H1 (cell line): ENCODE results near the gene MCF2L. TPM values are rescaled to one million over a fixed set of nuclear protein-coding genes. Genes with fewer than 3 reads are reported as not detected.

ENCODE experiments used
- CTCF ChIA-PET: fragments of 300-600 bp; sonication (Branson Sonifier 250); formaldehyde crosslinking; loops from one replicate; lab custom pipeline; 2021; ENCODE audit not compliant: partially characterized antibody; lab: Charles Lee
- POLR2A ChIA-PET: fragments of 300-600 bp; sonication (Branson Sonifier 250); formaldehyde crosslinking; loops from one replicate; lab custom pipeline; 2021; ENCODE audit warnings: inconsistent platforms; ENCODE audit not compliant: partially characterized antibody; lab: Charles Lee
- DNase-seq, 2 experiments: peaks; one replicate each; pipeline versions ENCODE4 v3.0.0 to v3.0.0-alpha.2; 2010 to 2022; ENCODE audit warnings: low spot score in 2 of 2, low read depth in 1 of 2, mixed read lengths in 1 of 2
- FAIRE-seq: peaks from 2 replicates; lab custom pipeline; 2011; peaks lifted over from hg19 to GRCh38; lab: Jason Lieb, UNC
- H2AFZ ChIP-seq: 2 replicates; pipeline ENCODE4 v1.8.1; 2012; ENCODE audit warnings: low read length, inconsistent platforms
- H2AK5ac ChIP-seq: 2 replicates; pipeline ENCODE4 v1.6.1; 2013; ENCODE audit warnings: low read depth, low read length
- H2BK120ac ChIP-seq: replicated peaks from 2 replicates; pipeline ENCODE3; 2013; ENCODE audit warnings: low read depth, low read length, inconsistent platforms
- H2BK12ac ChIP-seq: 2 replicates; pipeline ENCODE4 v1.6.1; 2013; ENCODE audit warnings: low read depth, low read length
- H2BK15ac ChIP-seq: 2 replicates; pipeline ENCODE4 v1.6.1; 2013; ENCODE audit warnings: low read length
- H2BK20ac ChIP-seq: 2 replicates; pipeline ENCODE4 v1.6.1; 2013; ENCODE audit warnings: low read length
- H2BK5ac ChIP-seq: 2 replicates; pipeline ENCODE4 v1.6.1; 2013; ENCODE audit warnings: low read depth, low read length
- H3K14ac ChIP-seq: 2 replicates; pipeline ENCODE4 v1.6.1; 2013; ENCODE audit warnings: inconsistent platforms; ENCODE audit not compliant: insufficient read length
- H3K18ac ChIP-seq: 2 replicates; pipeline ENCODE4 v1.6.1; 2013; ENCODE audit warnings: low read length; ENCODE audit errors: extremely low read depth
- H3K23ac ChIP-seq: 2 replicates; pipeline ENCODE4 v1.6.1; 2013; ENCODE audit warnings: inconsistent platforms; ENCODE audit not compliant: insufficient read length
- H3K23me2 ChIP-seq: 2 replicates; pipeline ENCODE4 v1.6.1; 2013; ENCODE audit warnings: low read depth, low read length
- H3K27ac ChIP-seq: 2 replicates; pipeline ENCODE4 v1.6.1; 2011; ENCODE audit warnings: low read depth, low read length, inconsistent platforms
- H3K27me3 ChIP-seq, 4 experiments: replicated peaks in 1 of 4; 1 replicate in 1 of 4; 2 replicates in 3 of 4; pipeline versions ENCODE4 v1.6.1 to v1.8.1; 2011 to 2013; ENCODE audit warnings: low read length in 3 of 4, mild to moderate bottlenecking in 3 of 4, inconsistent platforms in 2 of 4, mixed read lengths in 2 of 4, moderate library complexity in 1 of 4; ENCODE audit not compliant: control insufficient read depth in 3 of 4, insufficient read depth in 3 of 4; ENCODE audit errors: extremely low read depth in 1 of 4
- H3K36me3 ChIP-seq, 4 experiments: 2 replicates each; pipeline versions ENCODE4 v1.6.1 to v1.8.1; 2011 to 2013; ENCODE audit warnings: mild to moderate bottlenecking in 4 of 4, low read length in 3 of 4, moderate library complexity in 2 of 4, control low read depth in 1 of 4, inconsistent platforms in 1 of 4; ENCODE audit not compliant: insufficient read depth in 4 of 4, control insufficient read depth in 2 of 4
- H3K4ac ChIP-seq: replicated peaks from 2 replicates; pipeline ENCODE3; 2013; ENCODE audit warnings: low read length, low read depth, mixed read lengths, inconsistent platforms; ENCODE audit not compliant: insufficient read length
- H3K4me1 ChIP-seq, 4 experiments: replicated peaks in 1 of 4; 1 replicate in 1 of 4; 2 replicates in 3 of 4; pipeline versions ENCODE4 v1.6.1 to v1.8.1; 2011 to 2013; ENCODE audit warnings: low read length in 3 of 4, inconsistent platforms in 2 of 4, mixed read lengths in 1 of 4; ENCODE audit not compliant: insufficient read depth in 4 of 4, control insufficient read depth in 3 of 4
- H3K4me2 ChIP-seq, 2 experiments: 2 replicates each; pipeline versions ENCODE4 v1.6.1 to v1.8.1; 2011 to 2013; ENCODE audit warnings: low read depth in 2 of 2, low read length in 2 of 2, control low read depth in 1 of 2, inconsistent platforms in 1 of 2, mild to moderate bottlenecking in 1 of 2; ENCODE audit not compliant: insufficient read depth in 1 of 2
- H3K4me3 ChIP-seq, 4 experiments: fragments of 200-600, 300-600 bp in 1 of 4; sonication (generic), shearing (Covaris generic), sonication (Bioruptor Twin) in 1 of 4; 2 replicates each; pipeline versions ENCODE4 v1.5.1 to v1.8.1; 2011 to 2016; ENCODE audit warnings: low read length in 4 of 4, low read depth in 3 of 4, control low read depth in 2 of 4, inconsistent platforms in 2 of 4, mild to moderate bottlenecking in 2 of 4, mixed read lengths in 1 of 4, moderate library complexity in 1 of 4; ENCODE audit not compliant: insufficient read depth in 2 of 4; ENCODE audit errors: extremely low read depth in 1 of 4
- H3K56ac ChIP-seq: replicated peaks from 2 replicates; pipeline ENCODE3; 2013; ENCODE audit warnings: low read depth, mild to moderate bottlenecking, mixed read lengths, low read length, inconsistent platforms; ENCODE audit not compliant: insufficient read length
- H3K79me1 ChIP-seq: 2 replicates; pipeline ENCODE4 v1.6.1; 2013; ENCODE audit warnings: low read depth, low read length, control low read depth
- H3K79me2 ChIP-seq, 2 experiments: 2 replicates each; pipeline versions ENCODE4 v1.6.1 to v1.8.1; 2012 to 2013; ENCODE audit warnings: low read length in 2 of 2, mild to moderate bottlenecking in 2 of 2, inconsistent platforms in 1 of 2; ENCODE audit not compliant: insufficient read depth in 2 of 2, control insufficient read depth in 1 of 2
- H3K9ac ChIP-seq, 4 experiments: replicated peaks in 1 of 4; 1 replicate in 1 of 4; 2 replicates in 3 of 4; pipeline versions ENCODE4 v1.6.1 to v1.8.1; 2011 to 2013; ENCODE audit warnings: low read depth in 3 of 4, low read length in 3 of 4, control low read depth in 2 of 4, mild to moderate bottlenecking in 2 of 4, moderate library complexity in 2 of 4, inconsistent platforms in 1 of 4; ENCODE audit errors: extremely low read depth in 1 of 4
- H3K9me3 ChIP-seq, 2 experiments: 2 replicates each; pipeline versions ENCODE4 v1.6.1 to v1.8.1; 2012 to 2013; ENCODE audit warnings: mild to moderate bottlenecking in 2 of 2, moderate library complexity in 2 of 2, control low read depth in 1 of 2, inconsistent platforms in 1 of 2, low read depth in 1 of 2, low read length in 1 of 2, mixed read lengths in 1 of 2; ENCODE audit not compliant: insufficient read depth in 2 of 2
- H4K20me1 ChIP-seq, 2 experiments: replicated peaks in 1 of 2; 2 replicates each; pipeline versions ENCODE3 to v1.8.1; 2011 to 2013; ENCODE audit warnings: inconsistent platforms in 2 of 2, low read length in 2 of 2, mild to moderate bottlenecking in 1 of 2; ENCODE audit not compliant: insufficient read depth in 2 of 2, control insufficient read depth in 1 of 2
- H4K5ac ChIP-seq: 2 replicates; pipeline ENCODE4 v1.6.1; 2013; ENCODE audit warnings: low read length, low read depth, mixed read lengths, inconsistent platforms; ENCODE audit not compliant: insufficient read length
- H4K8ac ChIP-seq: 2 replicates; pipeline ENCODE4 v1.8.0; 2013; ENCODE audit warnings: mild to moderate bottlenecking, moderate library complexity, low read length, inconsistent platforms; ENCODE audit not compliant: insufficient read depth; ENCODE audit errors: extremely low read depth
- H4K91ac ChIP-seq: replicated peaks from 2 replicates; pipeline ENCODE3; 2013; ENCODE audit warnings: low read length, mixed read lengths, inconsistent platforms; ENCODE audit not compliant: insufficient read length
- CBX5 ChIP-seq: fragments of 300-800, 300-1000 bp; sonication (generic); IDR thresholded peaks from 2 replicates; pipeline ENCODE4 v1.7.1; 2016; ENCODE audit warnings: antibody characterized with exemption, low read length, low read depth
- GTF2F1 ChIP-seq: IDR thresholded peaks from 2 replicates; pipeline ENCODE4 v1.6.1; 2012; ENCODE audit warnings: low read depth, low read length, improper control_type of control experiment, borderline replicate concordance
- HDAC6 ChIP-seq: IDR thresholded peaks from one replicate; pipeline ENCODE4 v1.7.1; 2012; ENCODE audit warnings: low read depth, mild to moderate bottlenecking, inconsistent platforms, low read length, moderate library complexity
- JUN ChIP-seq: IDR thresholded peaks from 2 replicates; pipeline ENCODE4 v1.6.1; 2011; ENCODE audit warnings: low read depth, mild to moderate bottlenecking, improper control_type of control experiment, low read length
- JUND ChIP-seq: IDR thresholded peaks from 2 replicates; pipeline ENCODE4 v1.6.1; 2011; ENCODE audit warnings: mild to moderate bottlenecking, improper control_type of control experiment, low read length
- KDM1A ChIP-seq: fragments of 200-600, 300-600 bp; sonication (generic); IDR thresholded peaks from 2 replicates; pipeline ENCODE4 v1.7.1; 2016; ENCODE audit warnings: mild to moderate bottlenecking, low read length, borderline replicate concordance
- NANOG ChIP-seq: IDR thresholded peaks from 2 replicates; pipeline ENCODE4 v1.6.1; 2011; ENCODE audit warnings: low read length, low read depth, mild to moderate bottlenecking, inconsistent platforms; ENCODE audit not compliant: insufficient read depth, poor library complexity, severe bottlenecking
- POLR2A ChIP-seq, 2 experiments: IDR thresholded peaks; 1 replicate in 1 of 2; 2 replicates in 1 of 2; pipeline ENCODE4 v1.6.1; 2011; ENCODE audit warnings: low read depth in 2 of 2, low read length in 2 of 2, mild to moderate bottlenecking in 2 of 2; ENCODE audit errors: control extremely low read depth in 1 of 2
- POLR2AphosphoS5 ChIP-seq: IDR thresholded peaks from 2 replicates; pipeline ENCODE4 v1.6.1; 2011; ENCODE audit warnings: low read depth, low read length
- RFX5 ChIP-seq: IDR thresholded peaks from 2 replicates; pipeline ENCODE4 v1.6.1; 2011; ENCODE audit warnings: low read depth, low read length, improper control_type of control experiment, borderline replicate concordance
- SIN3A ChIP-seq, 2 experiments: IDR thresholded peaks in 1 of 2; conservative IDR thresholded peaks in 1 of 2; 2 replicates each; pipeline ENCODE4 v1.6.1; 2011 to 2012; ENCODE audit warnings: low read length in 2 of 2, improper control_type of control experiment in 1 of 2, low read depth in 1 of 2, mild to moderate bottlenecking in 1 of 2
- WGBS, 2 experiments: shearing (Covaris generic) in 1 of 2; methylation state at CpG; one replicate each; pipeline versions ENCODE4 v1.1.6 to v1.1.7; 2013 to 2015; ENCODE audit warnings: low lambda C conversion rate in 2 of 2, mixed read lengths in 2 of 2, inconsistent platforms in 1 of 2, low coverage in 1 of 2, missing lambda C conversion rate in 1 of 2; ENCODE audit not compliant: insufficient replicate concordance in 2 of 2, insufficient coverage in 1 of 2, insufficient read length in 1 of 2; ENCODE audit errors: extremely low coverage in 1 of 2, missing lambda C conversion rate in 1 of 2; 5-methylcytosine and 5-hydroxymethylcytosine counted together
- polyA plus RNA-seq, 7 experiments: library from polyadenylated mRNA; depleted of rRNA in 3 of 7; stranded (reverse) in 5 of 7; unstranded in 2 of 7; fragments of >200 nt in 5 of 7; fragments of 200-250 nt in 2 of 7; gene quantifications; 1 replicate in 5 of 7; 2 replicates in 1 of 7; 4 replicates in 1 of 7; pipeline versions ENCODE4 v1.2.1 to v1.2.3, GENCODE V29; 2011 to 2013; ENCODE audit warnings: missing spikeins in 2 of 7, mixed read lengths in 2 of 7
- total RNA-seq: library from RNA; stranded (reverse); fragmentation: NEBNext Ultra II Directional; extraction: Animal tissue kit (Norgen Biotek cat#: 25700); gene quantifications from 2 replicates; pipeline ENCODE4 v1.2.1, GENCODE V29; 2021

MCF2L gene
- total and polyA plus RNA-seq, 2 of the 8 experiments (the other 6 are each of a cell fraction or from before 2014, with no cell fraction given) = 10.1 to 24.4 TPM

DNA sequence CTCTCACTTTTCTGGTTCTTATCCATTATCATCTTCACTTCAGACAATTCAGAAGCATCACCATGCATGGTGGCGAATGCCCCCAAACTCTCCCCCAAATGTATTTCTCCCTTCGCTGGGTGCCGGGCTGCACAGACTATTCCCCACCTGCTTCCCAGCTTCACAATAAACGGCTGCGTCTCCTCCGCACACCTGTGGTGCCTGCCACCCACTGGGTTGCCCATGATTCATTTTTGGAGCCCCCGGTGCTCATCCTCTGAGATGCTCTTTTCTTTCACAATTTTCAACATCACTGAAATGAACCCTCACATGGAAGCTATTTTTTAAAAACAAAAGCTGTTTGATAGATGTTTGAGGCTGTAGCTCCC lies 150.8 kb downstream of the MCF2L start:
- H2AK5ac ChIP-seq = peak overlapping the region; percentile 94; the same call in 1 of the 2 replicates
- H3K4me2 ChIP-seq = no peak overlapping the region
- H2BK5ac ChIP-seq = no peak overlapping the region
- H3K56ac ChIP-seq = no peak overlapping the region
- H3K9ac ChIP-seq = no peak overlapping the region; a peak in 1 of 7 replicates
- no peak overlapping the region for H3K18ac ChIP-seq
- peaks cover 0 to 4% of the 10 kb centered on the region in 2 experiments for H4K20me1 ChIP-seq
- no peak overlapping the region for H3K4ac ChIP-seq
- H4K8ac ChIP-seq = no peak overlapping the region
- ChIA-PET CTCF (interaction anchor here (1.8 kb wide), 1 partner anchor 90 kb away, joined by 6 read pairs; no protein-coding TSS in a partner anchor), POLR2A (interaction anchor here (1.0 kb wide), 1 partner anchor 10 kb away, joined by 4 read pairs; no protein-coding TSS in a partner anchor)
- H3K14ac ChIP-seq = no peak overlapping the region
- FAIRE-seq (no peak), DNase-seq (no peak)
- H4K91ac ChIP-seq = no peak overlapping the region
- no peaks in the 10 kb centered on the region for H3K79me2 ChIP-seq
- no peaks in the 10 kb centered on the region for H3K23me2 ChIP-seq
- H2BK15ac ChIP-seq = no peak overlapping the region; the same call in 1 of the 2 replicates
- no peak for TF ChIP-seq CBX5
- no peak for TF ChIP-seq NANOG
- no peak for TF ChIP-seq SIN3A (conservative IDR thresholded peaks at IDR 0.05 in 1 of 2, IDR thresholded peaks at IDR 0.05 in 1 of 2; ENCODE audit: low read depth in 1 of 2, low read length in 2 of 2)
- TF ChIP-seq POLR2AphosphoS5 = no peak
- no peak for TF ChIP-seq KDM1A
- no peak for TF ChIP-seq RFX5
- TF ChIP-seq JUN = no peak
- no peak for TF ChIP-seq HDAC6
- TF ChIP-seq GTF2F1 = no peak
- no peak for TF ChIP-seq JUND
- TF ChIP-seq POLR2A (IDR thresholded peaks at IDR 0.05; ENCODE audit: control extremely low read depth in 1 of 2, low read depth in 2 of 2, low read length in 2 of 2) = no peak
- H3K27ac ChIP-seq = no peak overlapping the region
- no peak overlapping the region for H2BK12ac ChIP-seq
- H3K23ac ChIP-seq = no peak overlapping the region
- H2BK120ac ChIP-seq = no peak overlapping the region
- H3K36me3 ChIP-seq = no peaks in the 10 kb centered on the region; a peak in 1 of 8 replicates
- no peaks in the 10 kb centered on the region for H3K9me3 ChIP-seq
- H2AFZ ChIP-seq = no peak overlapping the region
- H3K4me3 ChIP-seq = no peak overlapping the region
- WGBS, 2 experiments = 94% methylated on average over 7 of the region's 7 CpGs; no CpG with 5 or more reads in 1 of the 2 experiments
- no peak overlapping the region for H4K5ac ChIP-seq
- H2BK20ac ChIP-seq = no peak overlapping the region
- H3K79me1 ChIP-seq = no peaks in the 10 kb centered on the region
- H3K4me1 ChIP-seq = peaks cover 0 to 10% (median 8%) of the 10 kb centered on the region in 4 experiments; a peak in 5 of 7 replicates
- no peaks in the 10 kb centered on the region; a peak in 2 of 7 replicates for H3K27me3 ChIP-seq
